Muscle layer of duodenum (tissue), 2 donors: ENCODE results near the gene TMPRSS7.

Source experiments
- H3K27ac ChIP-seq: one replicate; pipeline ENCODE4 v1.7.0; 2013; ENCODE audit warnings: mild to moderate bottlenecking, low read length
- H3K27me3 ChIP-seq: one replicate; pipeline ENCODE4 v1.7.0; 2013; ENCODE audit warnings: low read depth, mild to moderate bottlenecking, control low read depth, low read length
- H3K36me3 ChIP-seq, 2 donors: one replicate each; pipeline ENCODE4 v1.7.0; 2013; ENCODE audit warnings: low read length in 2 of 2, control low read depth in 1 of 2, mild to moderate bottlenecking in 1 of 2; ENCODE audit not compliant: insufficient read depth in 2 of 2, control insufficient read depth in 1 of 2
- H3K4me1 ChIP-seq, 2 donors: one replicate each; pipeline ENCODE4 v1.7.0; 2013; ENCODE audit warnings: low read length in 2 of 2, mild to moderate bottlenecking in 2 of 2, control low read depth in 1 of 2, moderate library complexity in 1 of 2; ENCODE audit not compliant: insufficient read depth in 2 of 2, control insufficient read depth in 1 of 2
- H3K4me3 ChIP-seq, 2 donors: one replicate each; pipeline ENCODE4 v1.7.0; 2013; ENCODE audit warnings: low read length in 2 of 2, low read depth in 1 of 2, mild to moderate bottlenecking in 1 of 2
- H3K9me3 ChIP-seq, 2 donors: one replicate each; pipeline ENCODE4 v1.7.0; 2013; ENCODE audit warnings: low read length in 2 of 2, control low read depth in 1 of 2, mild to moderate bottlenecking in 1 of 2; ENCODE audit not compliant: control insufficient read depth in 1 of 2
- donor health status: healthy.

The TMPRSS7 gene

DNA sequence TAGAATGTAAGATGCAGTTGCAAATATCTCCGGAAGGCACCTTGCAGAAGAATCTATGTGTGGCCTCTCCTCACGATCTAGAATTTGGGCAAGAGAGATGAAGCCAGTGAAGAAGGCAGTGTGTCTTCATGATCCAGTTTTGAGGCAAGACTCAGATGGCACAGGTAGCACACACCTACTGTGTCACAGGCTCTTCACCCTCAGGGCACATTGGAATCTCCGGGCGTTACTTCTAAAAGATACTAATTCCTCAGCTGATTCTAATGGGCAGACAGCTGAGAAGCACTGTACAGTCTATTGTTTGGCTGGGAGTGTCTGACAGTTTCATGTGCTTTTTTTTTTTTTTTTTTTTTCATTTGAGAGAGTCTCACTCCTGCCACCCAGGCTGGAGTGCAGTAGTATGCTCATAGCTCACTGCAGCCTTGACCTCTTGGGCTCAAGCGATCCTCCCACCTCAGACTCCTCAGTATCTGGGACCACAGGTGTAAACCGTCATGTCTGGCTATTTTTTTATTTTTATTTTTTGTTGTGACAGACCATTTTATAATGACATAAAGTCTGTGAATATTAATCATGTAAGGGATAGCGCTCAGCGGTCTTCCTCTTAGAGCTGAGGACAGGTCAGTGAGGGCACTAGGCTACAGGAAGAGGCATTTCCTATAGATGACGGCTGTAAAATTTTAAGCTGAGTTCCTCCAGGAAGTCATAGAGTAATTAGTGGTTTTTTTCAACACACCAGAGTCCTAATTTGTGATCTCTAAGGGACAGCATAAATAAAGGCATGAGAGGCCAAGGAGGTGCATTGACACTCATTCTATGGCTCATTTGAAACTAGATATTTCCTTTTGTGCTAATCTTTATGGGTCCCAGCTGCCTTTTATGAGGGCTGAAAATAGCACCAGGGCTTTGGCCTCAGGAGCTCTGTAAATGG lies 55.7 kb downstream of the TMPRSS7 start:
- H3K4me1 ChIP-seq = peaks cover 0 to 4% of the 10 kb centered on the region in 2 donors
- no peak overlapping the region for H3K27ac ChIP-seq
- no peaks in the 10 kb centered on the region for H3K27me3 ChIP-seq
- no peak overlapping the region for H3K4me3 ChIP-seq
- H3K9me3 ChIP-seq = no peaks in the 10 kb centered on the region
- H3K36me3 ChIP-seq = no peaks in the 10 kb centered on the region

DNA sequence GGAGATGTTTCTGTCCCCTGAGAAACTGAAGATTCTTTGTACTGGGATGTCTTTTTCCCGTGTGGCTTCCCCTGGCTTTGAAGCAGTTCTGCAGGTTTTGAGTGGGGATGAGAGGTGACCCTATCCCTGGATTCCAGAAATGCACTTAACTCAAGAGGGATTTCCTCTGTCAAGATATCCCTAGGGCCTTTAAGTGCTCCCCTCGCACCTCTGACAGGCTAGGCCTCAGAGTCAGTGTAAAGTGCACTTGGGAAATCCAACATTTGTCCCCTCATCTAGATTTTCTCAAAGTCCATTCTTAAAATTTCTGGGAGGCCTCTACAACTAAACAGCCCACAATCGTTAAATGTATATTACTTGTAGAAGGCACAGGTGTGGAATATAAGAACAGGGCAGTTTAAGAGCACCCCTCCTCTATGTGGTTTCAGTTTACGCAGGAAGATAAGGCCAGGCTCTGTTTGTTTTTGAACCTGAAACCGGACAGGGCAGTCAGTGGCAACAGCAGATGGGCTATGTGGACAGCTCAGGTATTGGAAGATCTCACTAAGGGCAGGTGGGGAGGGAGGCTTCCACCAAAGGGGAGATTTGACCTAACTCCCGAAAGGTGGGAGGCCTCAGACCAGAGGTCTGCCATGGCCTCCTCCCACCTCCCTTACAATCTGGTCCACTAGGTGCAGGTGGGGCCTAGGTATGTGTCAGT lies 56.5 kb downstream of the TMPRSS7 start:
- Histone ChIP-seq H3K27ac (no peak overlapping the region), H3K4me1 (peaks cover 0 to under 1% of the 10 kb centered on the region in 2 donors), H3K36me3 (no peaks in the 10 kb centered on the region)

DNA sequence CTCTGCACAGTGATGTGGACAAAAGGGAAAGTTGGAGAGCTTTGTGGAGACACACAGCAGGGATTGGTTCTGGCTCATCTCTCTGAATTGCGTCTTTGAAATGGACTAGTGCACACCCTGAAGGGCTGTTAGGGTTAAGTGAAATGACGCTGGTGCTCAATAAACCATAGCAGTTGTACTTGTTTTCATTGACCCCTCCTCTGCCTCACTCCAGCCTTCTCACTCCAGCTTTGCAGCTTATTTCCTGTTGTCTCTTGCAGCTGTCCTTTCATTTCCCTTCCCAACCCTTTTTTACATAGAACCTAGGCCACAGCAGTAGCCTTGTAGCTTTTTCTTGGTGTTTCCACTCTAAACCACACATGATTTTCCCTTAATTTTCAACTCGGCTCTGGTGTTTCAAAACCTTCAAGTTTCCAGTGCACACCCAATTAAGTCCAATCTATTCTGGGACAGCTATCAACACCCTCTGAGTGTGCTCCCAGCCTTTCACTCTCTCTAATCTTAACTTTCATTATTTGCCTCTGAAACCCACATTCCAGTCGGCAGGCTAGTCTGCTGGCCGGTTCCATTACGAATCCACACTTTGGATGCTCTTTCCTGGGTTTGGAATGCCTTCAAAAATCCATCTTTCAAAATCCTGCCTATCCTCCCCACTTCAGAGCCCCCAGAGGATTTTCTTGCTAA lies 58.1 kb downstream of the TMPRSS7 start:
- no peaks in the 10 kb centered on the region for H3K9me3 ChIP-seq
- peaks cover 0 to 5% of the 10 kb centered on the region in 2 donors for H3K4me1 ChIP-seq
- no peak overlapping the region for H3K4me3 ChIP-seq
- no peaks in the 10 kb centered on the region for H3K36me3 ChIP-seq
- H3K27ac ChIP-seq = no peak overlapping the region
- H3K27me3 ChIP-seq = no peaks in the 10 kb centered on the region

More for the DNA sequence above, 56.5 kb downstream of the TMPRSS7 start:
- Histone ChIP-seq H3K27me3 (no peaks in the 10 kb centered on the region), H3K4me3 (no peak overlapping the region), H3K9me3 (no peaks in the 10 kb centered on the region)

DNA sequence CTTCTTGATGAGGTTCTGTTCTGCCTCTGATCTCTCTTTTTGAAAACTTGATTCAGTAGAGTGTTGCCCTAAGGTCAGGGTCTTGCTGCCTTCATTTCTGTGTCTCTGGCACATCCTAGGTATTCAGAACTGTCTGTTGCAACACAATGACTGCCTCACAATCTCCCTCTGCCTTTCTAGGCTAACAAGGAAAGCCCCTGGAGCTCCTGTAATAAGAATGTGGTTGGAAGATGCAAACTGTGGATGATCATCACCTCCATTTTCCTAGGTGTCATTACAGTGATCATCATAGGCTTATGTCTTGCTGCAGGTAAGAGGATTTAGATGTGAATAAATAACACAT lies 58.6 kb downstream of the TMPRSS7 start:
- H3K4me3 ChIP-seq = no peak overlapping the region
- H3K27ac ChIP-seq = no peak overlapping the region
- no peaks in the 10 kb centered on the region for H3K36me3 ChIP-seq
- peaks cover 0 to 5% of the 10 kb centered on the region in 2 donors for H3K4me1 ChIP-seq
- H3K27me3 ChIP-seq = no peaks in the 10 kb centered on the region
- H3K9me3 ChIP-seq = no peaks in the 10 kb centered on the region

DNA sequence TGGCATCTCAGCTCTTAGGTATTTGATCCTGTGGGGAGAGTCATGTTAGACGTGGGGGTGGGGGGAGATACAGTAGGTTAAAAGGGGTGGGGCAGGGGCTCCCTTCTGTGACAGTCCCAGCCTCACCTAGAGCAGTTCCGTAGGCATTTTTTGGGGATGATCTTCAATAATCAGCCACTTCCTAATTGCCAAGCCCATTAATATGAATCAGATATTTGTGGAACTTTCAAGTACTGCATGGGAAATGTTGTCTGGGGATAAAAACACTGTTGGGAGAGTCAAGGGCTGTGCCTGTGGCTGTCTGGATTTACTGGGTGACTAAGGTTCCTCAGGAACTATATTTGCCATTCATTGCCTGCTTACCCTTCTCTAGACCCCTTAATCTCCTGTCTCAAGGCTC lies 61.2 kb downstream of the TMPRSS7 start:
- H3K9me3 ChIP-seq = no peaks in the 10 kb centered on the region
- H3K4me1 ChIP-seq = peaks cover 0 to 5% of the 10 kb centered on the region in 2 donors
- no peak overlapping the region for H3K4me3 ChIP-seq
- H3K27me3 ChIP-seq = no peaks in the 10 kb centered on the region
- no peak overlapping the region for H3K27ac ChIP-seq
- H3K36me3 ChIP-seq = no peaks in the 10 kb centered on the region

DNA sequence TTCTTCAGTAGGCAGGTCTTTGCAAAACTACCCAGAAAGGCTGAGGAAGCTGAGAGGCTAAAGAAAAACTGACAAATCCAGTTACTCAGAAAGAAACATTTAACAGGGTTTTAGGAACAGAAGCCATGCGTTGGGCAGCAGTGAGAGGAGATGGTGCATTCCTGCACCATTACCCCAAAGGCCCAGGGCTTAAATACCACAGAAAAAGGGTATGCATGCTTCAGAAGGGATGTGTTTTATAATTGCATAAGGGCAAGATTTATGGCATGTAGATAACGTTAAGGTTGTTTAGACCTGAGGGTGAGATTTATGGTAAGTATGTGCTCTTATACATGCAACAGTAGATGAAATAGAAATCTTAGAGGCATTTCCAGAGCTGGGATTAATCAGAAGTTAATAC lies 61.6 kb downstream of the TMPRSS7 start:
- Histone ChIP-seq H3K4me1 (peaks cover 0 to 5% of the 10 kb centered on the region in 2 donors), H3K36me3 (no peaks in the 10 kb centered on the region), H3K27me3 (no peaks in the 10 kb centered on the region), H3K27ac (no peak overlapping the region), H3K4me3 (no peak overlapping the region), H3K9me3 (no peaks in the 10 kb centered on the region)

DNA sequence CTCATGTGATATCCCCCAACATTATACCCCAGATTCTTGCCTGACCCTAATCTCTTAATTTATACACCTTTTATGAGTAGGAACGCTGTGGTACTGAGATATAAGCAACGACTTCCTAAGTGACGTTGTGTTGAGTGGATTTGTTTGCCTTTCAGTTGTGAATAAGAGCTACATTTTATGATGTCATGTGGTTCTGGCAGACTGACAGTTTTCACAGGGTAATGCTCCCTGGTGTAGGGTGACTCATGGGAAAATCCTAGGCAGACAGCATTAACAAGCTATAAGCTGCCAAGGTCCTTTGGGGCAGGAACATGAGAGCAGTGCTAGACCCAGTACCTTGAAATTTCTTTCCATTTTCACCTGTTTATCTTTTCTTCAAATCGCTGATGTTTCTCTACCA lies 62.8 kb downstream of the TMPRSS7 start:
- Histone ChIP-seq H3K4me3 (no peak overlapping the region), H3K9me3 (no peaks in the 10 kb centered on the region), H3K27me3 (no peaks in the 10 kb centered on the region), H3K36me3 (no peaks in the 10 kb centered on the region), H3K27ac (no peak overlapping the region), H3K4me1 (peaks cover 0 to 5% of the 10 kb centered on the region in 2 donors)

DNA sequence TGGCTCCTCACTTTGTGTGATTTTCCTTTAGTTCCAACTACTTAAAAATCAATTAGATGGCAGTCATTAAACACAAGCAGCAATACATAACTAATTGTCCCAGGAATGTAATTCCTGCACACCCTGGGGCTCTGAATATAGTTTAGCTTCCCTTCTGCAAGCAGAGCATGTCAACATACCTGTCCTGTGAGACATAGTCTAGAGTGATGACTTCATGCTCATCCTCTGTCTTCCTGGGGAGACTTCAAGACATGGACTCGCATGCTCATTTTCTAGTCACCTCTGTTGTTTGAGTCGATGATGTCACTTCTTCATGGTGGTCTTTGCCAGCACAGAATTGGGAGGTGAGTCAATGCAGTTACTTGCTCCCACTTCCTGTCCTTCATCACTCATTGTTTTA lies 67.4 kb downstream of the TMPRSS7 start:
- H3K36me3 ChIP-seq = no peaks in the 10 kb centered on the region
- H3K27ac ChIP-seq = no peak overlapping the region
- H3K9me3 ChIP-seq = no peaks in the 10 kb centered on the region
- no peaks in the 10 kb centered on the region for H3K27me3 ChIP-seq
- H3K4me1 ChIP-seq = peaks cover 0 to 5% of the 10 kb centered on the region in 2 donors
- H3K4me3 ChIP-seq = no peak overlapping the region

DNA sequence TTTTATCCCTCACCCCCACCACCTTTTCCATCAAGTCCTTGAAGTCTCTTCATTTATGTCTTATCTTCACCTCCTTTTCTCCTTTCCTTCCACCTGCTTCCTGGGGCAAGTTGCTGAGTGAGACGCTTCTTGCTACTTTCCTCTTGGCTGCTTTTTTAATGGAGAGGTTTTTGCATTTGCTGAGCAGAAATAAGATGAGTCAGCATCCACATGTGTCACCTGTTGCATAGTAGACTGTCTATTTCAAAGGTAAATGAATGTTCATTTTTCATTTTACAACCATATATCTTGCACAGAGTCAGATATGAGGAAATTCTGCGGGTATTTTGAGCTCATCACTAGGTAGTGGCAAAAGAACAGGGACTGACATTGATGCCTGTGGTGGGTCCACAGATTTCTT lies 70.2 kb downstream of the TMPRSS7 start:
- H3K9me3 ChIP-seq = no peaks in the 10 kb centered on the region
- H3K27me3 ChIP-seq = no peaks in the 10 kb centered on the region
- H3K4me3 ChIP-seq = no peak overlapping the region
- no peak overlapping the region for H3K27ac ChIP-seq
- H3K4me1 ChIP-seq = no peaks in the 10 kb centered on the region
- H3K36me3 ChIP-seq = no peaks in the 10 kb centered on the region

DNA sequence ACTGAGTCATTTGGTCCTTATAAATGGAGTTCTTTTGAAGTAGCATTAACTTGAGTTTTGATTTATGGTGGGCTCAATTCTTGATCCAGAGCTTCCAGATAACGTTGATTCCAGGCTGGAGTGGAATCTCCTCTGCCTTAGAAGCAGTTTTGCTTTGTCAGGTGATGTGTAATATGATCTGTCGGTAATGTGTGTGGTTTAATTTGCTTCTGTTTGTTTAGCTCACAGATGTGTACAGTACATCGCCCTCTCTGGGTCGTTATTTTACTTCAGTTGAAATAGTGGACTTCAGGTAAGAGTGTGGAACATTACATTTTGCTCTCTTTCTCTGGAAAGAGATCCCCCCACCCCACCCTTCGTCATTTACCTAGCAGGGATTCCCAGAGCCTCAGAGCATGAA lies 74.8 kb downstream of the TMPRSS7 start:
- no peaks in the 10 kb centered on the region for H3K9me3 ChIP-seq
- no peaks in the 10 kb centered on the region for H3K27me3 ChIP-seq
- H3K4me1 ChIP-seq = no peaks in the 10 kb centered on the region
- H3K4me3 ChIP-seq = no peak overlapping the region
- H3K27ac ChIP-seq = no peak overlapping the region
- no peaks in the 10 kb centered on the region for H3K36me3 ChIP-seq

DNA sequence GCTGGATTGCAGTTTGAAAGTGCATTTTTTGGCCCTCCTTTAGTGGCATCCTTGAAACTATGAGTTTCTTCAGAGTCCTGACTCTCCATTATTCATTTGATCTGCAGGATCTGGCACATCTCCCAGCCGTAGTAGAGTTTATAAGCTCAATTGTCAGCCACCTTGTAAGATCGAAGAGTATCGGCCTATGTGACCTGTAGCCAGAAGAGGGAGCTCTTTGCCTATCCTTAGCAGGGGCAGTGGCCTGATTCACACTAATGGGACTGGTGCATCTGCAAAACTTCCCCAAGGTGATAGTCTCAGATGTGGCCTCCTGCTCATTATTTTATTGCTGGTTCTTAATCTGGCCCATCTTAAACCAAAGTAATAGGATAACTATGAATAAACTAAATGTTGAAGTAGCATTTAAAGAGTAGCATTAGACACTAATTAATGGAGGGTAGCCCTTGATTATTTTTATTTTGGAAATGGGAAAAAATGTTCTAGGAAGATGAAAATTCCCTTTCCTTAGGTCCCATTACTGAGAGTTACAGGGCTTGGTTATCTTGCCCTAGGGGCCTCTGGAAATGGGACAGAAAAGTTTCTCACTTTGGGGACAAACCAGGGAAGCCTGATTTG lies 77.4 kb downstream of the TMPRSS7 start:
- H3K27me3 ChIP-seq = no peaks in the 10 kb centered on the region
- H3K4me1 ChIP-seq = no peaks in the 10 kb centered on the region
- H3K36me3 ChIP-seq = no peaks in the 10 kb centered on the region
- H3K27ac ChIP-seq = no peak overlapping the region
- H3K4me3 ChIP-seq = no peak overlapping the region
- no peaks in the 10 kb centered on the region for H3K9me3 ChIP-seq
